HepG2 (cell line): Measurements from ENCODE around the gene EPM2AIP1.

ENCODE experiments used
- ATF1 ChIP-seq: IDR thresholded peaks from 2 replicates; pipeline ENCODE4 v1.6.1; 2016; ENCODE audit warnings: mild to moderate bottlenecking, control low read depth
- FOXK2 ChIP-seq: fragments of 450-650 bp; IDR thresholded peaks from 2 replicates; pipeline ENCODE4 v1.6.1; 2016
- JARID2 ChIP-seq: sonication (generic); formaldehyde crosslinking; IDR thresholded peaks from 2 replicates; pipeline ENCODE4 v1.8.1; 2023; ENCODE audit warnings: missing genetic modification reagents, inconsistent platforms; ENCODE audit not compliant: insufficient replicate concordance
- SIX4 ChIP-seq: sonication (generic); formaldehyde crosslinking; IDR thresholded peaks from 2 replicates; pipeline ENCODE4 v1.4.0; 2020; ENCODE audit warnings: missing genetic modification reagents
- SP1 ChIP-seq, 2 experiments: fragments of 450-650 bp in 1 of 2; sonication (generic) in 1 of 2; formaldehyde crosslinking in 1 of 2; IDR thresholded peaks; 2 replicates each; pipeline versions ENCODE4 v1.4.0 to v1.6.1; 2016 to 2020; ENCODE audit warnings: missing genetic modification reagents in 1 of 2
- ZBTB7B ChIP-seq: sonication (generic); formaldehyde crosslinking; IDR thresholded peaks from 2 replicates; pipeline ENCODE4 v1.4.0; 2020; ENCODE audit warnings: missing genetic modification reagents
- ZNF75D ChIP-seq: sonication (generic); formaldehyde crosslinking; IDR thresholded peaks from 2 replicates; pipeline ENCODE4 v1.8.1; 2023; ENCODE audit warnings: missing genetic modification reagents, mild to moderate bottlenecking, borderline replicate concordance
- TF ChIP-seq, protein P1 (sequence below): sonication (generic); formaldehyde crosslinking; IDR thresholded peaks from 2 replicates; pipeline ENCODE4 v1.5.0; 2020; ENCODE audit warnings: mild to moderate bottlenecking, missing genetic modification reagents, moderate library complexity

DNA sequence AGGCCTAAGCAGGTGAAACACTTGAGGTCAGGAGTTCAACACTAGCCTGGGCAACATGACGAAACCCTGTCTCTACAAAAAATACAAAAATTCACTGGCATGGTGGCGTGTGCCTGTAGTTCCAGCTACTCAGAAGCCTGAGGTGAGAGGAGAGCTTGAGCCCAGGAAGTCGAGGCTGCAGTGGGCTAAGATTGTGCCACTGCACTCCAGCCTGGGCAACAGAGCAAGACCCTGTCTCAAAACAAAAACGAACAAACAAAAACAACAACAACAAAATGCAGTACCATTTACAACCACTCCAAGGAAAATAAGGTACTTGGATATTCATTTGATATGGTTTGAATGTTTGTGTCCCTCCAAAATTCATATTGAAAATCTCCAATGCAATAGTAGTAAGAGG is 32.4 kb downstream of the EPM2AIP1 start:
- TF ChIP-seq, protein P1, sequence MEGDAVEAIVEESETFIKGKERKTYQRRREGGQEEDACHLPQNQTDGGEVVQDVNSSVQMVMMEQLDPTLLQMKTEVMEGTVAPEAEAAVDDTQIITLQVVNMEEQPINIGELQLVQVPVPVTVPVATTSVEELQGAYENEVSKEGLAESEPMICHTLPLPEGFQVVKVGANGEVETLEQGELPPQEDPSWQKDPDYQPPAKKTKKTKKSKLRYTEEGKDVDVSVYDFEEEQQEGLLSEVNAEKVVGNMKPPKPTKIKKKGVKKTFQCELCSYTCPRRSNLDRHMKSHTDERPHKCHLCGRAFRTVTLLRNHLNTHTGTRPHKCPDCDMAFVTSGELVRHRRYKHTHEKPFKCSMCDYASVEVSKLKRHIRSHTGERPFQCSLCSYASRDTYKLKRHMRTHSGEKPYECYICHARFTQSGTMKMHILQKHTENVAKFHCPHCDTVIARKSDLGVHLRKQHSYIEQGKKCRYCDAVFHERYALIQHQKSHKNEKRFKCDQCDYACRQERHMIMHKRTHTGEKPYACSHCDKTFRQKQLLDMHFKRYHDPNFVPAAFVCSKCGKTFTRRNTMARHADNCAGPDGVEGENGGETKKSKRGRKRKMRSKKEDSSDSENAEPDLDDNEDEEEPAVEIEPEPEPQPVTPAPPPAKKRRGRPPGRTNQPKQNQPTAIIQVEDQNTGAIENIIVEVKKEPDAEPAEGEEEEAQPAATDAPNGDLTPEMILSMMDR (CRISPR knock-in tag) = no peak
- TF ChIP-seq SP1 (IDR thresholded peaks at IDR 0.05) = no peak
- no peak for TF ChIP-seq SP1 (CRISPR knock-in tag; IDR thresholded peaks at IDR 0.05)
- no peak for TF ChIP-seq FOXK2
- TF ChIP-seq ZNF75D (CRISPR knock-in tag) = no peak
- no peak for TF ChIP-seq JARID2 (CRISPR knock-in tag)
- no peak for TF ChIP-seq ZBTB7B
- TF ChIP-seq ATF1 (CRISPR knock-in tag) = no peak
- TF ChIP-seq SIX4 (CRISPR knock-in tag) = no peak
